T-helper 2 cell treated with Interferon-gamma antibody and Interleukin-4, amounts not matched to agents 5 μg/mL and 100 μg/mL, for 36 hours (primary cell): ENCODE measurements around the gene ANKS1B.

Source experiments
- DNase-seq: peaks from one replicate; pipeline ENCODE4 v3.0.0; 2021; ENCODE audit warnings: low spot score
- H3K27ac Mint-ChIP-seq: one replicate; pipeline ENCODE4 v1.8.0; 2021; ENCODE audit warnings: mild to moderate bottlenecking, mixed read lengths
- H3K27me3 Mint-ChIP-seq: one replicate; pipeline ENCODE4 v1.8.0; 2021; ENCODE audit warnings: low read depth, mixed read lengths
- H3K36me3 Mint-ChIP-seq: one replicate; pipeline ENCODE4 v1.8.0; 2021; ENCODE audit warnings: low read depth, mixed read lengths
- H3K4me1 Mint-ChIP-seq: one replicate; pipeline ENCODE4 v1.8.0; 2021; ENCODE audit warnings: low read depth, mixed read lengths
- H3K4me3 Mint-ChIP-seq: one replicate; pipeline ENCODE4 v1.8.0; 2022; ENCODE audit warnings: mild to moderate bottlenecking, moderate library complexity, mixed read lengths
- H3K9me3 Mint-ChIP-seq: one replicate; pipeline ENCODE4 v1.8.0; 2021; ENCODE audit warnings: mixed read lengths

ANKS1B gene

GRCh38 chr12:99282624-99283023 is 702.1 kb downstream of the ANKS1B start:
- Mint-ChIP-seq H3K4me1 (no peaks in the 10 kb centered on the region), H3K27ac (no peak overlapping the region), H3K4me3 (no peak overlapping the region), H3K27me3 (no peaks in the 10 kb centered on the region), H3K9me3 (peaks cover 8% of the 10 kb centered on the region), H3K36me3 (no peaks in the 10 kb centered on the region)
- DNase-seq = no peak

- H3K4me1 Mint-ChIP-seq = no peaks in the 10 kb centered on the region
- no peak for DNase-seq
- H3K36me3 Mint-ChIP-seq = no peaks in the 10 kb centered on the region
- peaks cover 4% of the 10 kb centered on the region for H3K9me3 Mint-ChIP-seq
- H3K27ac Mint-ChIP-seq = no peak overlapping the region
- H3K27me3 Mint-ChIP-seq = no peaks in the 10 kb centered on the region
- no peak overlapping the region for H3K4me3 Mint-ChIP-seq
Measured at GRCh38 chr12:99282086-99282485, 702.6 kb downstream of the ANKS1B start.

GRCh38 chr12:99281277-99281676 is 703.5 kb downstream of the ANKS1B start:
- Mint-ChIP-seq H3K27ac (no peak overlapping the region), H3K36me3 (no peaks in the 10 kb centered on the region), H3K27me3 (no peaks in the 10 kb centered on the region), H3K4me1 (no peaks in the 10 kb centered on the region), H3K9me3 (peaks cover 6% of the 10 kb centered on the region), H3K4me3 (no peak overlapping the region)
- no peak for DNase-seq

GRCh38 chr12:99278899-99279298 is 705.8 kb downstream of the ANKS1B start:
- Mint-ChIP-seq H3K4me1 (no peaks in the 10 kb centered on the region), H3K36me3 (no peaks in the 10 kb centered on the region), H3K27ac (no peak overlapping the region), H3K27me3 (no peaks in the 10 kb centered on the region), H3K9me3 (peaks cover 12% of the 10 kb centered on the region), H3K4me3 (no peak overlapping the region)
- no peak for DNase-seq

- no peak overlapping the region for H3K4me3 Mint-ChIP-seq
- DNase-seq = no peak
- no peaks in the 10 kb centered on the region for H3K36me3 Mint-ChIP-seq
- H3K27ac Mint-ChIP-seq = no peak overlapping the region
- H3K4me1 Mint-ChIP-seq = no peaks in the 10 kb centered on the region
- H3K9me3 Mint-ChIP-seq = peaks cover 12% of the 10 kb centered on the region
- H3K27me3 Mint-ChIP-seq = no peaks in the 10 kb centered on the region
Measured at GRCh38 chr12:99277591-99278379, 707.0 kb downstream of the ANKS1B start.

GRCh38 chr12:99271071-99271470 is 713.7 kb downstream of the ANKS1B start:
- no peak overlapping the region for H3K4me3 Mint-ChIP-seq
- H3K4me1 Mint-ChIP-seq = no peaks in the 10 kb centered on the region
- peaks cover 22% of the 10 kb centered on the region for H3K9me3 Mint-ChIP-seq
- no peak for DNase-seq
- no peaks in the 10 kb centered on the region for H3K36me3 Mint-ChIP-seq
- no peak overlapping the region for H3K27ac Mint-ChIP-seq
- no peaks in the 10 kb centered on the region for H3K27me3 Mint-ChIP-seq

GRCh38 chr12:99267038-99267437 is 717.7 kb downstream of the ANKS1B start:
- no peaks in the 10 kb centered on the region for H3K4me1 Mint-ChIP-seq
- no peak overlapping the region for H3K4me3 Mint-ChIP-seq
- H3K9me3 Mint-ChIP-seq = peaks cover 25% of the 10 kb centered on the region
- no peaks in the 10 kb centered on the region for H3K36me3 Mint-ChIP-seq
- no peak for DNase-seq
- no peaks in the 10 kb centered on the region for H3K27me3 Mint-ChIP-seq
- no peak overlapping the region for H3K27ac Mint-ChIP-seq

GRCh38 chr12:99265648-99266047 is 719.1 kb downstream of the ANKS1B start:
- H3K36me3 Mint-ChIP-seq = no peaks in the 10 kb centered on the region
- H3K9me3 Mint-ChIP-seq = peaks cover 17% of the 10 kb centered on the region
- H3K4me3 Mint-ChIP-seq = no peak overlapping the region
- H3K27me3 Mint-ChIP-seq = no peaks in the 10 kb centered on the region
- no peak for DNase-seq
- no peaks in the 10 kb centered on the region for H3K4me1 Mint-ChIP-seq
- H3K27ac Mint-ChIP-seq = no peak overlapping the region

- Mint-ChIP-seq H3K27ac (no peak overlapping the region), H3K4me1 (no peaks in the 10 kb centered on the region), H3K27me3 (no peaks in the 10 kb centered on the region), H3K4me3 (no peak overlapping the region), H3K36me3 (no peaks in the 10 kb centered on the region), H3K9me3 (peaks cover 10% of the 10 kb centered on the region)
- DNase-seq = no peak
Measured at GRCh38 chr12:99261256-99261655, 723.5 kb downstream of the ANKS1B start.

- peaks cover 7% of the 10 kb centered on the region for H3K9me3 Mint-ChIP-seq
- H3K27ac Mint-ChIP-seq = no peak overlapping the region
Measured at GRCh38 chr12:99260456-99260996, 724.2 kb downstream of the ANKS1B start.

GRCh38 chr12:99259040-99259934 is 725.4 kb downstream of the ANKS1B start:
- no peak for DNase-seq
- H3K4me3 Mint-ChIP-seq = no peak overlapping the region
- H3K4me1 Mint-ChIP-seq = no peaks in the 10 kb centered on the region
- no peaks in the 10 kb centered on the region for H3K27me3 Mint-ChIP-seq
- H3K36me3 Mint-ChIP-seq = no peaks in the 10 kb centered on the region
- H3K27ac Mint-ChIP-seq = no peak overlapping the region
- H3K9me3 Mint-ChIP-seq = peaks cover 5% of the 10 kb centered on the region

More at GRCh38 chr12:99260456-99260996, 724.2 kb downstream of the ANKS1B start:
- Mint-ChIP-seq H3K36me3 (no peaks in the 10 kb centered on the region), H3K4me3 (no peak overlapping the region), H3K4me1 (no peaks in the 10 kb centered on the region), H3K27me3 (no peaks in the 10 kb centered on the region)
- DNase-seq = no peak

GRCh38 chr12:99257672-99258071 is 727.1 kb downstream of the ANKS1B start:
- Mint-ChIP-seq H3K27me3 (no peaks in the 10 kb centered on the region), H3K36me3 (no peaks in the 10 kb centered on the region), H3K27ac (no peak overlapping the region), H3K9me3 (no peaks in the 10 kb centered on the region), H3K4me1 (no peaks in the 10 kb centered on the region), H3K4me3 (no peak overlapping the region)
- no peak for DNase-seq

GRCh38 chr12:99253068-99253467 is 731.7 kb downstream of the ANKS1B start:
- no peak overlapping the region for H3K4me3 Mint-ChIP-seq
- no peak overlapping the region for H3K27ac Mint-ChIP-seq
- no peaks in the 10 kb centered on the region for H3K36me3 Mint-ChIP-seq
- H3K27me3 Mint-ChIP-seq = no peaks in the 10 kb centered on the region
- DNase-seq = no peak
- peaks cover 3% of the 10 kb centered on the region for H3K9me3 Mint-ChIP-seq
- H3K4me1 Mint-ChIP-seq = no peaks in the 10 kb centered on the region

GRCh38 chr12:99250091-99250490 is 734.6 kb downstream of the ANKS1B start:
- peaks cover 7% of the 10 kb centered on the region for H3K9me3 Mint-ChIP-seq
- DNase-seq = no peak
- H3K4me1 Mint-ChIP-seq = no peaks in the 10 kb centered on the region
- no peaks in the 10 kb centered on the region for H3K36me3 Mint-ChIP-seq
- no peak overlapping the region for H3K4me3 Mint-ChIP-seq
- no peak overlapping the region for H3K27ac Mint-ChIP-seq
- no peaks in the 10 kb centered on the region for H3K27me3 Mint-ChIP-seq
